HG02571 (cell line): Measurements from ENCODE around the gene C1QTNF5.

Experiments used
- ATAC-seq: cut with Tn5 transposase; IDR thresholded peaks from one replicate; pipeline ENCODE4 v1.9.1; 2021; ENCODE audit warnings: mild to moderate bottlenecking, moderate library complexity; ENCODE audit not compliant: unreplicated experiment

The C1QTNF5 gene

DNA sequence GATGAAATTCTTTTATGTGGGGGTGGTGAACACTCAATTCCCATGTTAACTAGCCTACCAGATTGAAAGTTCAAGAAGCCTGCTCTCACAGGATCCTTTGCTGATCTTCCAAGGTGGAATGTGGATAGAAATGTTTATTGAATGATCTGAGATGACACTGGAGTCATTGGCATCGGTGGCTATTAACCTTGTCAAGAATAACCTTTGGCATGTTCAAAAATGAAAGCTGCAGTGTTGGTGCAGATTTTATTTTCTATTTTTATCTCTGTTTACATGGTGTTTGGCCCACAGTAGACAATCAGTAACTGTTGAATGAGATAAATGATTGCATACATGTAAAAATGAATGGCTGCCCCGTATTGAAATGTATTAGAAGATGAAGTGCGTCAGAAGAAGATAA, 42.7 kb downstream of the C1QTNF5 start:
- no peak for ATAC-seq

DNA sequence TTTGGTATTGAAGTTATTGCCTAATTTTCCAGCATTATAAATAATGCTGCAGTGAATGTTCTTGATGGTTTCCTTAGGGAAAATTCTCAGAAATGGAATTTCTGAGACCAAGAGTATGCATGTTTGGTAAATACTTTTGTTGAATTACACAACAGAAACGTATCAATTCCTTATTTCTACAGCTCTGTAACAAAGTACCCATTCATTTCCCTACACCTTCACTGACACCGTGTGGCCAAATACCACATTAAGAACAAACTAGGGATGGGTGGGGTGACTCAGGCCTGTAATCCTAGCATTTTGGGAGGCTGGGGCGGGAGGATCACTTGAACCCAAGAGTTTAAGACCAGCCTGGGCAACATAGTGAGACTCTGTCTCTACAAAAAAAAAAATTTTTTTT, 45.5 kb downstream of the C1QTNF5 start:
- no peak for ATAC-seq

DNA sequence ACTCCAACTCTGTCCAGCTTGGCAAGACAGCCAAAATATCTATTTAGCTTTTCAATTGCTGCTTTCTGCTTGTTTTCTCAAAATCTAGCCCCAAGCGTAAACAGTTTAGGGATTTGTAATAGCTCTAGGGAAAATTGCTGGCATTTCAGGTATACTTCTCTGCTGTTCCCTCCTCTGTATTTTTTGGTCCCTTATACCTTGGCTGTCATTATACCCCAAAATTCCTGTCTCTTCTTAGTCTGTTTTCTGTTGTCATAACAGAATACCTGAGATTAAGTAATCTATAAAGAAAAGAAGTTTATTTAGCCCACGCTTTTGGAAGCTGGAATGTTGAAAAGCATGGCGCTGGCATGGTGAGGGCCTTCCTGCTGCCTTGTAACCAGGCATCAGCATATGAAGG, 47.2 kb downstream of the C1QTNF5 start:
- no peak for ATAC-seq

DNA sequence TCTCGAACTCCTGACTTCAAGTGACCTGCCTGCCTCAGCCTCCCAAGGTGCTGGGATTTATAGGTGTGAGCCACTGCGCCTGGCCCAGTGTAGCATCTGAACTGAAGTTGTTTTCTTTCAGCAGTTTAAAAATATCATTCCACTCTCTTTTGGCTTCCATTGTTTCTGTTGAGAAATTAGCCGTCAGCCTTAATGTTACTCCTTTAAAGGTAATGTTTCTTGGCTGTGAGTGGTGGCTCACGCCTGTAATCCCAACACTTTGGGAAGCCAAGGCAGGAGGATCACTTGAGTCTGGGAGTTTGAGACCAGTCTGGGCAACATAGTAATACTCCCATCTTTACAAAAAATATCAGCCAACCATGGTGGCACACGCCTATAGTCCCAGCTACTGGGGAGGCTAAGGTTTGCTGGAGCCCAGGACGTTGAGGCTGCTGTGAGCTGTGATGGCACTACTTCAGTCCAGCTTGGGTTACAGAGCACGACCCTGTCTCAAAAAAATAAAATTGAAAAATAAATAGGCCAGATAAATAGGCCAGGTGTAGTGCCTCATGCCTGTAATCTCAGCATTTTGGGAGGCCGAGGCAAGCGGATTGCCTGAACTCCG, 49.7 kb downstream of the C1QTNF5 start:
- no peak for ATAC-seq
